ENCODE measurements around the gene CYP24A1.

CYP24A1 gene

DNA sequence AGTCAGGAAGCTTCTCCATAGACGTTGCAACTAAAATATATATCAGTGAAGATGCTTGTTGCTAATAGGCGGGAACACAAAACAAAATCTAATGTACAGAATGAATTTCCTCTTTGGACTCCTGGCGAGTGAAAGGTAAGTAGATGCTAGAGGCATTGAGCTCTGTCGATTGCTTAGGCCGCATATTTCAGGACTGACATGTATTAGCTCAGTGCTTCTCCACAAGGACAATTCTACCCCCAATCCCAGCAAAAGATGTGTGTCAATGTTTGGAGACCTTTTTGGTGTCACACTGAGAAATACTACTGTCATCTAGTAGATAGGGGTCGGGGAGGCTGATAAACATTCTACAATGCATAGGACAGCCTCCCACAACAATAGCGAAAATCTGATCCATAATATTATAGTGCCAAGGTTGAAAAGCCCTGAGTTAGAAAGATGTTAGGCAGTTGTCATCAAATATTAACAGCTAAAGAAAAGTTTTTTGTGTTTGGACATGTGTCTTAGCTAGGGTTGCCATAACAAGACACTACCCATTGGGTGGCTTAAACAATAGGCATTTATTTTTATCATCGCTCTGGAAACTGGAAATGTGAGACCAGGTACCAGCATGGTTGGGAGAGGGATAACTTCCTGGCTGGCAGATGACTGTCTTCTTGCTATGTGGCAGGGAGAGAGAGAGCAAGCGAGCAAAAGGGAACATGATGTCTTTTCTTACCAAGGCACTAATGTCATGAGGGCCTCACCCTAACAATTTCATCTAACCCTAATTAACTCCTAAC is 55.4 kb downstream of the CYP24A1 start:
- Histone ChIP-seq H3K9ac (ENCODE audit: low read depth, low read length) (no peak overlapping the region), H3K36me3 (ENCODE audit: control insufficient read depth, insufficient read depth, low read length) (no peaks in the 10 kb centered on the region), H3K27me3 (ENCODE audit: control insufficient read depth, insufficient read depth, low read length) (no peaks in the 10 kb centered on the region), H3K4me3 (ENCODE audit: low read depth, low read length) (no peak overlapping the region), H3K9me3 (ENCODE audit: control insufficient read depth, insufficient read depth, low read length) (no peaks in the 10 kb centered on the region), H3K4me1 (ENCODE audit: control insufficient read depth, insufficient read depth, low read length) (peaks cover 7% of the 10 kb centered on the region), H3K27ac (ENCODE audit: low read depth, low read length) (no peak overlapping the region)

GRCh38 chr20:54116550-54117235 is 57.1 kb downstream of the CYP24A1 start:
- no peaks in the 10 kb centered on the region for H3K9me3 ChIP-seq (ENCODE audit: control insufficient read depth, insufficient read depth, low read length)
- no peaks in the 10 kb centered on the region for H3K36me3 ChIP-seq (ENCODE audit: control insufficient read depth, insufficient read depth, low read length)
- no peak overlapping the region for H3K4me3 ChIP-seq (ENCODE audit: low read depth, low read length)
- H3K4me1 ChIP-seq (ENCODE audit: control insufficient read depth, insufficient read depth, low read length): no peaks in the 10 kb centered on the region
- H3K9ac ChIP-seq (ENCODE audit: low read depth, low read length): no peak overlapping the region
- H3K27me3 ChIP-seq (ENCODE audit: control insufficient read depth, insufficient read depth, low read length): no peaks in the 10 kb centered on the region
- no peak overlapping the region for H3K27ac ChIP-seq (ENCODE audit: low read depth, low read length)

DNA sequence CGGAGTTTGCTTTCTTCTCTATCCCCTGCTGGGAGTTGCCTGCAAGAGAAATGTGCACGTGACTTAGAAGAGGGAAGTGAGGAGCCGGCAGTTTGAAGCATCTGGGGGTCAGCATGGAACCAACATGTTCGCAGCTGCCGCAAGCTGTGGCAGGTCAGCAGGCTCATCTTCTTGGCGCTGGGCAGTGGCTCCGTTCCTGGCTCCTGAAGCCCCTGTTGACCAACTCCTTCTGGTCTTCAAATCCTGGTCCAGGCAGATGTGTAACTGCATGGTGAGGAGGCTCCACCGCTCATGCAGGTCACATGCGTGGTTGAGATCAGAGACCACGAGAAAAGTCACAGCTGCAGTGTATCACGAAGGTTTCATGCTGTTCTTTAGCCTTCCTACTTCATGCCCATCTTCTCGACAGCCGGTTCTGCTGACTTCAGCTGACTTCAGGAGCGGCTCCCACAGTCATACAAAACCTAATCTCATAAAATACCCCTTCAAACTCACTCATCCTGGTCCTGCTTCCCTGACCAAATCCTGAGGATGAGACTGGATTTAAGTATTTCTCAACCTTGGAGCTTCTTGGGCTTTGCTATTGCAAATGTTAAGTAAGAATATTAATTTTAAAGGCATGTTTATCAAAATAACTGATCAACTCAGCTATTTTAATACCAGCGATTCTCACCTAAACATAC is 58.5 kb downstream of the CYP24A1 start:
- Histone ChIP-seq H3K27me3 (ENCODE audit: control insufficient read depth, insufficient read depth, low read length) (no peaks in the 10 kb centered on the region), H3K4me1 (ENCODE audit: control insufficient read depth, insufficient read depth, low read length) (no peaks in the 10 kb centered on the region), H3K9ac (ENCODE audit: low read depth, low read length) (no peak overlapping the region), H3K4me3 (ENCODE audit: low read depth, low read length) (no peak overlapping the region), H3K9me3 (ENCODE audit: control insufficient read depth, insufficient read depth, low read length) (no peaks in the 10 kb centered on the region), H3K27ac (ENCODE audit: low read depth, low read length) (no peak overlapping the region), H3K36me3 (ENCODE audit: control insufficient read depth, insufficient read depth, low read length) (no peaks in the 10 kb centered on the region)

GRCh38 chr20:54114109-54114508 is 59.7 kb downstream of the CYP24A1 start:
- Histone ChIP-seq H3K4me3 (ENCODE audit: low read depth, low read length) (no peak overlapping the region), H3K27me3 (ENCODE audit: control insufficient read depth, insufficient read depth, low read length) (no peaks in the 10 kb centered on the region), H3K9ac (ENCODE audit: low read depth, low read length) (no peak overlapping the region), H3K27ac (ENCODE audit: low read depth, low read length) (no peak overlapping the region), H3K36me3 (ENCODE audit: control insufficient read depth, insufficient read depth, low read length) (no peaks in the 10 kb centered on the region), H3K4me1 (ENCODE audit: control insufficient read depth, insufficient read depth, low read length) (no peaks in the 10 kb centered on the region), H3K9me3 (ENCODE audit: control insufficient read depth, insufficient read depth, low read length) (no peaks in the 10 kb centered on the region)

DNA sequence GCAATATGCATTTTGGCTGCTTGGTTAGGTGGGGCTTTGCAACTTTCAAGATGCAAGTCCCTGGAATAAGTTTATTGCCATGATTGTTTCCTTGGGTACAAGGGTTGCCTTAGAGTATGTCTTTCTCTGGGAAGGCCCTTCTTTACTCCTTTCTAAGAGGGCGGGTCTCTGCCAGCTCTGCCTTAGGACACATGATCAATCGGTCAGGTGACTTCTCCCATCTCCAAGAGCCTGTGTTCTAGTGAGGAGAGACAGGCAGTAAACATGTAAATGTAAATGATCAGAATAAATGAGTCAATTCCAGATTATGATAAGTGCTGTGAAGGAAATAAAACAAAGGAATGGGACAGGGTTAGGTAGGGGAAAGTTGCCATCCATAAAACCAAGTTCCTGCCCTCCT is 60.2 kb downstream of the CYP24A1 start:
- Histone ChIP-seq H3K27ac (ENCODE audit: low read depth, low read length) (no peak overlapping the region), H3K4me1 (ENCODE audit: control insufficient read depth, insufficient read depth, low read length) (no peaks in the 10 kb centered on the region)

DNA sequence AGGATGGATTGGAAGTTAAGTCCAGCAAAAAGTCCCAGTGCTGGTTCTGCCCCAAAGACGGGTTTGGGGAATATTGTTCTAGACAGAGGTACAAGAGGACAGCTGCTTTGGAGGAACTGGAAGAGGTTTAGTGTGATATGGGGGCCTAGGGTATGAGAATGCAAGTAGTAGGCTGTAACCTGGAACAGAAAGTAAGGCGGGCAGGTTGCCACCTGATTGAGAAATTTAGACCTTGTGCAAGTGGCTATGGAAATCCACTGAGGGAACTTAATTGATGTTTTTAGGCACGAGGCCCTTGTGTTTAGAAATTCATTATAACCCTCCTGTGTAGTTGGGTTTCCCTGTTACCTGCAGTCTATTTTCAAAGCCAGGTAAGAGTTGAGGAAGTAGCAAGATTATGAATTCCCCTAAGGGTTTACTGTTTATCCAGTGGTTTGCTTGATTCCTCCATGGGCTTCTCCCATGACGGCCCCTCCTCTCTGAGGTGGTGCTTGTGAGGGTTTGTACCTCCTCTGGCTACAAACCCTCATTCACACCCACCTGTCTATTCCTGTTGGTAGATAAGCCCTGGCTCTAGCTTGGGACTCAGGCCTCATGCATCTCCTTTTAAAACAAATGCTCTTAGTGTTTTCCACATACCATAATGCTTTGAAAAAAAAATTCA is 61.4 kb downstream of the CYP24A1 start:
- Histone ChIP-seq H3K9ac (ENCODE audit: low read depth, low read length) (no peak overlapping the region), H3K4me1 (ENCODE audit: control insufficient read depth, insufficient read depth, low read length) (no peaks in the 10 kb centered on the region), H3K27ac (ENCODE audit: low read depth, low read length) (no peak overlapping the region), H3K9me3 (ENCODE audit: control insufficient read depth, insufficient read depth, low read length) (no peaks in the 10 kb centered on the region), H3K36me3 (ENCODE audit: control insufficient read depth, insufficient read depth, low read length) (no peaks in the 10 kb centered on the region), H3K27me3 (ENCODE audit: control insufficient read depth, insufficient read depth, low read length) (no peaks in the 10 kb centered on the region), H3K4me3 (ENCODE audit: low read depth, low read length) (no peak overlapping the region)

More for the DNA sequence above, 60.2 kb downstream of the CYP24A1 start:
- H3K9me3 ChIP-seq (ENCODE audit: control insufficient read depth, insufficient read depth, low read length): no peaks in the 10 kb centered on the region
- H3K36me3 ChIP-seq (ENCODE audit: control insufficient read depth, insufficient read depth, low read length): no peaks in the 10 kb centered on the region
- no peak overlapping the region for H3K4me3 ChIP-seq (ENCODE audit: low read depth, low read length)
- no peaks in the 10 kb centered on the region for H3K27me3 ChIP-seq (ENCODE audit: control insufficient read depth, insufficient read depth, low read length)
- no peak overlapping the region for H3K9ac ChIP-seq (ENCODE audit: low read depth, low read length)

- Histone ChIP-seq H3K9ac (ENCODE audit: low read depth, low read length) (no peak overlapping the region), H3K4me3 (ENCODE audit: low read depth, low read length) (no peak overlapping the region), H3K27ac (ENCODE audit: low read depth, low read length) (no peak overlapping the region), H3K36me3 (ENCODE audit: control insufficient read depth, insufficient read depth, low read length) (no peaks in the 10 kb centered on the region), H3K9me3 (ENCODE audit: control insufficient read depth, insufficient read depth, low read length) (no peaks in the 10 kb centered on the region), H3K27me3 (ENCODE audit: control insufficient read depth, insufficient read depth, low read length) (no peaks in the 10 kb centered on the region), H3K4me1 (ENCODE audit: control insufficient read depth, insufficient read depth, low read length) (no peaks in the 10 kb centered on the region)
Observed at GRCh38 chr20:54111460-54111859, 62.3 kb downstream of the CYP24A1 start.

DNA sequence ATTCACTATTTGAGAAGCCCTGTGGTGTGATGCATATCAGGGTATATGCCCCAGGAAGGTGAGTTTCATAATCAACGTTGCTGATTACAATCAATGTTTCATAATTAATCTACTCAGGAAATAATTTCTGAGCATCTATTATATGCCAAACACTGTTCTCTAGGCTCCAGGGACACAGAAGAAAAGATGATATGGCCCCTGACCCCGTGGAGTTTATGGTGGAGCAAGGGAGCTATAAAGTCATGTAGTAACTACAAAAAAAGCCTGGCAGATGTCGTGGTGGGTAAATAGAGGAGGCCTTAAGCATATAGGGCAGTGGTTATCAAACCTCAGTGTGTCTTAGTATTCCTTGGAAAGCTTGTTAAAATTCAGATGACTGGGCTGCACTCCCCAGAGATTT is 63.3 kb downstream of the CYP24A1 start:
- Histone ChIP-seq H3K9me3 (ENCODE audit: control insufficient read depth, insufficient read depth, low read length) (no peaks in the 10 kb centered on the region), H3K9ac (ENCODE audit: low read depth, low read length) (no peak overlapping the region), H3K27me3 (ENCODE audit: control insufficient read depth, insufficient read depth, low read length) (no peaks in the 10 kb centered on the region), H3K4me3 (ENCODE audit: low read depth, low read length) (no peak overlapping the region), H3K4me1 (ENCODE audit: control insufficient read depth, insufficient read depth, low read length) (no peaks in the 10 kb centered on the region), H3K27ac (ENCODE audit: low read depth, low read length) (no peak overlapping the region), H3K36me3 (ENCODE audit: control insufficient read depth, insufficient read depth, low read length) (no peaks in the 10 kb centered on the region)

DNA sequence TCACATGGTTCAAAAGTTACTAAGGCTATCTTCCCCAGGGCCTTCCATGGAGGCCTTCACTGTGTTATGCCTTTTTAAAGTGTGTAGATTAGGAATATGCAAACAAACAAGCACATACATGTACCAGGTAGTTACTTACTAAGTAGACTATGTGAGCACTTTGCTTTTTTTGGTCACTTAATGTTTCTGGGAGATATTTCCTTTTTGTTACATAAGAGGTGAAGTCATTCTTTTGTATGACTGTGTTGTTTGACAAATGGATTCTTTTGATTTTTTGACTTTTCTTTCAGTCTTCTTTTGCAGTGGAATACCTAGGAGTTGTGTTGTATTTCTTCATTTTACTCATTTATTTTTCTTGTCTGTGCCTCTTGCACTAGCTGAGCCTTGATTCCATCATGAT is 63.7 kb downstream of the CYP24A1 start:
- Histone ChIP-seq H3K27me3 (ENCODE audit: control insufficient read depth, insufficient read depth, low read length) (no peaks in the 10 kb centered on the region), H3K4me1 (ENCODE audit: control insufficient read depth, insufficient read depth, low read length) (0 out of 2 replicates have a peak, but pooled peaks cover 3% of the 10 kb centered on the region), H3K9me3 (ENCODE audit: control insufficient read depth, insufficient read depth, low read length) (no peaks in the 10 kb centered on the region), H3K9ac (ENCODE audit: low read depth, low read length) (no peak overlapping the region), H3K36me3 (ENCODE audit: control insufficient read depth, insufficient read depth, low read length) (no peaks in the 10 kb centered on the region), H3K4me3 (ENCODE audit: low read depth, low read length) (no peak overlapping the region), H3K27ac (ENCODE audit: low read depth, low read length) (no peak overlapping the region)

DNA sequence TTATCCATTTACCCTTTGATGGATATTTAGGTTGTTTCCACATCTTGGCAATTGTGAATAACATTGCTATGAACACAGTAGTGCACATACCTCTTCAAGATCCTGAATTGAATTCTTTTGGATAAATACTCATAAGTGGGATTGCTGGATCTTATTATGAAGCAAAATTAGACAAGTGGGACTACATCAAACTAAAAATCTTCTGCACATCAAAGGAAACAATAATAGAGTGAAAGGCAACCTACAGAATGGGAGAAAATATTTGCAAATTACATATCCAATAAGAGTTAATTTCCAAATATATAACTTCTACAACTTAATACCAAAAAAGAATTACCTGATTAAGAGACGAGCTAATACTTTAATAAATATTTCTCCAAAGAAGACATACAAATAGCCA is 65.0 kb downstream of the CYP24A1 start:
- Histone ChIP-seq H3K36me3 (ENCODE audit: control insufficient read depth, insufficient read depth, low read length) (no peaks in the 10 kb centered on the region), H3K9me3 (ENCODE audit: control insufficient read depth, insufficient read depth, low read length) (no peaks in the 10 kb centered on the region), H3K4me1 (ENCODE audit: control insufficient read depth, insufficient read depth, low read length) (0 out of 2 replicates have a peak, but pooled peaks cover 4% of the 10 kb centered on the region), H3K4me3 (ENCODE audit: low read depth, low read length) (no peak overlapping the region), H3K27me3 (ENCODE audit: control insufficient read depth, insufficient read depth, low read length) (no peaks in the 10 kb centered on the region), H3K9ac (ENCODE audit: low read depth, low read length) (no peak overlapping the region), H3K27ac (ENCODE audit: low read depth, low read length) (no peak overlapping the region)

DNA sequence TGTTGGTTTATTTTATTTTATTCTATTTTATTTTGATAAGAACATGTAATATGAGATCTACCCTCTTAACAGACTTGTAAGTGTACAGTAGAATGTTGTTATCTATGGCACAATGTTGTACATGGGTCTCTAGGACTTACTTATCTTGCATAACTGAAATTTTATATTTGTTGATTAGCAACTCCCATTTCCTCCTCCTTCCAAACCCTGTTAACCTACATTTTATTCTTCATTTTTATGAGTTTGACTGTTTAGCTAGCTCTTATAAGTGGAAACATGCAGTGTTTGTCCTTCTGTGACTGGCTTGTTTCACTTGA is 65.5 kb downstream of the CYP24A1 start:
- no peaks in the 10 kb centered on the region for H3K36me3 ChIP-seq (ENCODE audit: control insufficient read depth, insufficient read depth, low read length)
- H3K4me3 ChIP-seq (ENCODE audit: low read depth, low read length): no peak overlapping the region
- 0 out of 2 replicates have a peak, but pooled peaks cover 4% of the 10 kb centered on the region for H3K4me1 ChIP-seq (ENCODE audit: control insufficient read depth, insufficient read depth, low read length)
- H3K27ac ChIP-seq (ENCODE audit: low read depth, low read length): no peak overlapping the region
- H3K9ac ChIP-seq (ENCODE audit: low read depth, low read length): no peak overlapping the region
- H3K27me3 ChIP-seq (ENCODE audit: control insufficient read depth, insufficient read depth, low read length): no peaks in the 10 kb centered on the region
- H3K9me3 ChIP-seq (ENCODE audit: control insufficient read depth, insufficient read depth, low read length): no peaks in the 10 kb centered on the region
